ENCODE data around the gene WDR62. TPM values are rescaled to one million over a fixed set of nuclear protein-coding genes. Genes with fewer than 3 reads are reported as not detected.
A peak's percentile ranks its signal among the peaks of the same experiment; 100 is the strongest.
"Not testable (repeated sequence)": the region's sequence is repeated elsewhere in the genome, so short reads cannot be mapped to it uniquely, and the experiment has no call there.

The WDR62 gene
- total RNA-seq, 1 donor from 2014 or later = 25.5 TPM

DNA sequence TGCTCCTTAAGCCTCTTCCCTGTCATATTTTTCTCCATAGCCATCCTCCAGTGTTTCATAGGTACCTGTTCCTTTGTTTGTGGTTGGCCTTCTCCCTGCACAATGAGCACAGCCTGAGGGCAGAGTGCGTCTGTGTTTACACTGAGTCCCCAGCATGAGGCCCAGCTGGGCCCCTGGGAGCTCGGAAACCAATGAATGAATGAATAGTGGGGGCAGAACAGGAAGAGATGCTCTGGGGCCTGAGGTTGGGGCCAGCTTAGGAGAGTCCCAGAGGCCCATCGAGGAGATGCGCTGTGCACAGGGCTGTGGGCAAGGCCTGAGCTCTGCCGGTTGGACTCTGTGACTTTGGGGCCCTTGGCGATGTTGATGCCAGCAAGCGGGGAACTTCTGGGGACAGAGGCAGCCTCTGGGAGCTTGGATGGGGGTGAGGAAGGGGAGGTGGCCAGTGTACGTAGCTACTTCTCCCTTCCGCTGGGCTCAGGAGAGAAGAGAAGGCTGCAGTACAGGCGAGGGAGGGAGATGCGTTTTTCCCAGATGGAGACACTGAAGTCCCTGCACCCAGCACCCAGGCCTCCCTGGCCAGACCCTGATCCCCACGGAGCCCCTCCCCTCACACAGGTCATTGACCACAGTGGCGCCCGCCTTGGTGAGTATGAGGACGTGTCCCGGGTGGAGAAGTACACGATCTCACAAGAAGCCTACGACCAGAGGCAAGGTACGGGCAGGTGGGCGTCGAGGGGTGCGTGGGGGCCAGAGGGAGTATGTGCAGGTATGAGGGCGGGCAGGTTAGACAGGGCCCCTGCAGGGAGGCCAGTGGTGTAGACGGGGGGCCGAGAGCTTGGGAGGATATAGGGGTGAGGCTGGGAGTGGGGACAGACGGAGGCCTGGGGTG, 65.6 kb downstream of the WDR62 start:
- DNase-seq (ENCODE audit: missing footprints) (no peak), ATAC-seq (no peak)
- intact Hi-C loops (cut with DNase I) = no loop called here

DNA sequence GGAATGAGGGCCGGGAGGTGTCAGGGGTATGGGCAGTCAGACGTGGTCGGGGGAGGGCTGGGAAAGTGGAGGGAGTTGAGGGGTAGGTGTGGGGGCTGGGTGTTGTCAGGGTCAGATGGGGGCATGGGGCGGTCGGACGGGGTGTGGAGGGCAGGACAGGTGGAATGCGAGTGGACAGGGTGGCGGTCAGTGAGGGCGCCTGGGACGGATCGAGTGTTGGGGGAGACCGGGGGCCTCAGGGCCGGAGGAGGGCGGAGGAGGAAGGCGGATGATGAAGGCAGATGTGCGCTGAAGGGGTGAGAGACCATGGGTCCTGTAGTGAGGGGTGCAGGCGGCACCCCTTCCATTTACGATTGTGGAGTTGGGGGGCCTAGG, 66.3 kb downstream of the WDR62 start:
- ATAC-seq (no peak), DNase-seq (ENCODE audit: missing footprints) (no peak)
- intact Hi-C loops (cut with DNase I) = no loop called here

DNA sequence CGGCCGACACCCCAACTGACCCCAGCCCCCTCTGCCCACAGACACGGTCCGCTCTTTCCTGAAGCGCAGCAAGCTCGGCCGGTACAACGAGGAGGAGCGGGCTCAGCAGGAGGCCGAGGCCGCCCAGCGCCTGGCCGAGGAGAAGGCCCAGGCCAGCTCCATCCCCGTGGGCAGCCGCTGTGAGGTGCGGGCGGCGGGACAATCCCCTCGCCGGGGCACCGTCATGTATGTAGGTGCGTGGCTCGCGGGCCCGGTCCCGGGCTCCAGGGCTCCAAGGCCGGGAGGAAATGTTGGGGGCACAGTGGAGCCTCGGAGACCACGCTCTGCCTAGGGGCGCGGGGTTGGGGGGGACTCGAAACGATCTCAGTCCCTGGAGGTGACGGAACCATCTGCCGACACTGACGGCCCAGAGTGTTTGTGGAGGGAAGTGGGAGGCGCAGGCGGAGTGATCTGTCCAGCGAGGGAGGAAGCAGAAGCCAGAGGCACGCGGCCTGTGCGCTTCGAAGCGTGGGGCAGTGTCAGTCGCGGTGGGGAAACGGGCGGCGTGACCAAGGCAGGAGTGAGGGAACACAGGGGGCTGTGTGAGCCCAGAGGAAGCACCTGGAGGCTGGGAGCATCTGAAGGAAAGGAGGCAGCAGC, 66.9 kb downstream of the WDR62 start:
- DNase-seq (ENCODE audit: missing footprints) = peak; percentile 58
- no peak for ATAC-seq
- intact Hi-C loops (cut with DNase I) = no loop called here

GRCh38 chr19:36125557-36125956, 70.9 kb downstream of the WDR62 start:
- intact Hi-C loops (cut with DNase I) = no loop called here
- DNase-seq (ENCODE audit: missing footprints) = peak; percentile 35
- ATAC-seq = no peak

GRCh38 chr19:36128392-36128736, 73.7 kb downstream of the WDR62 start:
- intact Hi-C loops (cut with DNase I) = loop anchor here (1.0 kb wide), 1 partner anchor 24 kb away; the partner anchor contains the start of gene COX7A1
- DNase-seq (ENCODE audit: missing footprints) = no peak
- ATAC-seq = peak; percentile 5

GRCh38 chr19:36131221-36131620, 76.5 kb downstream of the WDR62 start:
- ATAC-seq; intact Hi-C loops (cut with DNase I): not testable (repeated sequence)
- peak; percentile 75 for DNase-seq (ENCODE audit: missing footprints)

DNA sequence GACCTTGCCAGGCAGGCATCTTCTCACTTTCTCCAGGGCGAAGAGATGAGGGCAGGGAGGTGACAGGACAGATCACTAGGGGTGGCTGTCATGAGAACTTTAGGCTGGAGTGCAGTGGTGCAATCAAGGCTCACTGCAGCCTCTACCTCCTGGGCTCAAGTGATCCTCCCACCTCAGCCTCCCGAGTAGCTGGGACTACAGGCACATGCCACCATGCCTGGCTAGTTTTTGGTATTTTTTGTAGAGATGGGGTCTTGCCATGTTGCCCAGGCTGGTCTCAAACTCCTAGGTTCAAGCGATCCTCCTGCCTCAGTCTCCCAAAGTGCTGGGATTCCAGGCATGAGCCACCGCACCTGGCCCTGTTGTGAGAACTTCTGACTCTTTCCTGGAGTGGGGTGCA, 80.2 kb downstream of the WDR62 start:
- ATAC-seq; DNase-seq (ENCODE audit: missing footprints); intact Hi-C loops (cut with DNase I): not testable (repeated sequence)

DNA sequence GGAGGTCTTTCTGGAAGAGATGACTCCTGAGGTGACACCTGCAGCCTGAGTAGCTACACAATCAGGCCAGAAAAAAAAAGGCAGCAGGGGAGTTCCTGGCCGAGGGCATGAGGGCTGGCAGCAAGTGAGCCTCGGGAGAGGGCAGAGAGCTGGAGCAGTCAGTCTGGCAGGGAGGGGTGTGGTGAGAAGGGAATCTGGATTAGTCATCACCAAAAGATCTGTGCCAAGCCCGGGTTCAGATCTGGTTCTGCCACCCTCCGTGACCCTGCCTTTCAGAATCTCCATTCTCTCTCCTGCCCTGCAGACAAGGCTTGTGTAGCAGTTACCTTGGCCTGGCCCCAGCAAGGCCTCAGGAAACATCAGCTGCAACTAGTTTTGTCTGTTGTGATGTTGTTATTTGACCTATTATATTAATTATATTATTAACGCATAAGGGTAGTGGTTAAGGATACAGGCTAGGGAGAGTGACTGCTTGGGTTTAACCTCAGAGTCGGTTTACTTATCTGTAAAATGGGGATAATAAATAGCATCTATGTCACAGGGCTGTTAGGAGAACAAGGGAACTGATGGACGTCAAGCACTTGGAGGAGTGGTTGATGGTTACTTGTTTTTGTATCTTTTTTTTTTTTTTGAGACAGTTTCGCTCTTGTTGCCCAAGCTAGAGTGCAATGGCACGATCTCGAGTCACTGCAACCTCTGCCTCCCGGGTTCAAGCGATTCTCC, 82.4 kb downstream of the WDR62 start:
- intact Hi-C loops (cut with DNase I) = no loop called here
- no peak for ATAC-seq
- DNase-seq (ENCODE audit: missing footprints) = no peak

GRCh38 chr19:36139120-36139472, 84.4 kb downstream of the WDR62 start:
- ATAC-seq (no peak), DNase-seq (ENCODE audit: missing footprints) (no peak)
- intact Hi-C loops (cut with DNase I) = no loop called here

DNA sequence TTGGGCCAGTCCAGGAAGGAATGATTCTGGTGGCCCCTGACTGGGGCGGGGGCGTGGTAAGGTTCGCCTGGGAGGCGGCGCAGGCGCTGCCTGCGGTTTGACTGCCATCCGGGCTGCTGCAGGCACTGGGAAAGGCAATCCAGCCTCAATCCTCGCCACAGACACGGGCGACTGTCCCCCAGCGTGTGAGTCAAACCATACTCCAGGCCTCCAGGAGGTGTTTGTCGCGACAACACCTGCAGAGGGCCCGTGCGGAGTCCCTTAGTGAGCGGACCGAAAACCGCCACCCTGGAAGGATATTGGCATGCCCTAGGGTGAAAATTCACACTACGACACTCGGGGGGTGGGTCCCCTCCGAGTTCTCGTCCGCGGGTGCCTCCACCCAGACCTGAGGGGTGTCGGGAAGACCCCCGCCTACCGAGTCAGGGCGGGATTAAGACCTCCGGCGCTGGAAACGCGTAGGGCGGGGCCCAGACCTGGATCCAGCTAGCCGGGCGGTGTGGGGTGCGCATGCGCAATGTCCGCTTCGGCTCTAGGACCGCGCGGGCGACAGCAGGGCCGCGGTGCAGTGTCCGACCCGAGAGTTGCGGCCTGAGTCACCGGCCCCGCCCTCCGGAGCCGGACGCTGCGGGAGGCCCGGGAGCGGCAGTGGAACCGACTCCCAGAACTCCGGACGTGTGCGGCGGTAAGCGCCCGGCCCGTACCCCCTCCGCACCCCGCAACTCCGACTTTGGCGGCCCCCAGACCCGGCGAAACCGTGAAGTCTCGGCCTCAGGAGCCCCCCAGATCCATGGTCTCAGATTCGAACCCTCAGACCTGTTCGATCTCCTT, 85.0 kb downstream of the WDR62 start, which contains the start of gene CAPNS1:
Gene CAPNS1 (plus strand): TSS at position 594 of the 831 bp plus-strand sequence. CDS start 946 bp downstream, outside the sequence.
- DNase-seq (ENCODE audit: missing footprints) (peak; percentile 99), ATAC-seq (peak; percentile 93)
- intact Hi-C loops (cut with DNase I) = loop anchor here (1.0 kb wide), 1 partner anchor 13 kb away; the partner anchor contains the start of gene COX7A1

GRCh38 chr19:36140304-36141038, 85.8 kb downstream of the WDR62 start:
- intact Hi-C loops (cut with DNase I) = loop anchor here (1.0 kb wide), 1 partner anchor 12 kb away; the partner anchor contains the start of gene COX7A1
- DNase-seq (ENCODE audit: missing footprints) (no peak), ATAC-seq (peak; percentile 12)

- ATAC-seq = peak; percentile 71
- intact Hi-C loops (cut with DNase I) = no loop called here
- peak; percentile 92 for DNase-seq (ENCODE audit: missing footprints)
Measured at GRCh38 chr19:36141039-36141927, 86.6 kb downstream of the WDR62 start.

GRCh38 chr19:36142046-36142445, 87.3 kb downstream of the WDR62 start:
- intact Hi-C loops (cut with DNase I) = no loop called here
- ATAC-seq (no peak), DNase-seq (ENCODE audit: missing footprints) (no peak)

DNA sequence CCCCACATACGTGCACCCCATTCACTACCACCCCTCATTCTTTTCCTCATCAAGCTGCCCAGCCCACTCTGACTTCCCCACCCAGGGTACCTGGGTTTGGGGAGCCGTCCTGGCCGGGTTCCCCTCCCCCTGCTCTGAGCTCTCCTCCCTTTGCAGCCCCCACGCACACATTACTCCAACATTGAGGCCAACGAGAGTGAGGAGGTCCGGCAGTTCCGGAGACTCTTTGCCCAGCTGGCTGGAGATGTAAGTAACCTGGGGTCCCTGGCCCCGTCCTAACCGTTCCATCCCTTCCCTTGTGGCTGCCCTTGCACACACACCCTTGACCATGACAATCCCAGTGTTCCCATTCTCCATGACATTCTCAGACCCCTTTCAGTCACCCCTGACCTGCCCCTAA, 87.8 kb downstream of the WDR62 start:
- intact Hi-C loops (cut with DNase I) = no loop called here
- ATAC-seq = no peak

GRCh38 chr19:36144624-36145023, 89.9 kb downstream of the WDR62 start:
- DNase-seq (ENCODE audit: missing footprints) = no peak
- intact Hi-C loops (cut with DNase I) = no loop called here
- ATAC-seq = no peak

More for the DNA sequence above, 87.8 kb downstream of the WDR62 start:
- DNase-seq (ENCODE audit: missing footprints) = no peak

GRCh38 chr19:36149673-36150406, 95.1 kb downstream of the WDR62 start:
- DNase-seq (ENCODE audit: missing footprints) = no peak
- intact Hi-C loops (cut with DNase I) = no loop called here
- ATAC-seq = peak; percentile 4

Measured in Right ventricle myocardium inferior (tissue), 1 donor.